Uterus (tissue), 4 donors: ENCODE measurements around the gene OR5AR1. TPM values are rescaled to one million over a fixed set of nuclear protein-coding genes. Genes with fewer than 3 reads are reported as not detected.

Source experiments
- DNase-seq, 2 donors: peaks; one replicate each; pipeline ENCODE4 v3.0.0-alpha.2; 2019 to 2020
- H3K27ac ChIP-seq, 2 donors: fragments of 200-600 bp; sonication (generic); 1 replicate in 1 of 2; 2 replicates in 1 of 2; pipeline ENCODE4 v1.5.1; 2016 to 2018
- H3K27me3 ChIP-seq, 2 donors: fragments of 200-600 bp; sonication (generic); one replicate each; pipeline ENCODE4 v1.5.1; 2018 to 2019; ENCODE audit warnings: control low read depth in 1 of 2
- H3K36me3 ChIP-seq, 2 donors: fragments of 200-600 bp; sonication (generic); one replicate each; pipeline ENCODE4 v1.5.1; 2019; ENCODE audit warnings: control low read depth in 1 of 2
- H3K4me1 ChIP-seq, 2 donors: fragments of 200-600 bp; sonication (generic); one replicate each; pipeline ENCODE4 v1.5.1; 2018 to 2019; ENCODE audit warnings: control low read depth in 1 of 2
- H3K4me3 ChIP-seq, 2 donors: fragments of 200-600 bp; sonication (generic); 1 replicate in 1 of 2; 2 replicates in 1 of 2; pipeline ENCODE4 v1.5.1; 2018 to 2019; ENCODE audit warnings: mild to moderate bottlenecking in 1 of 2
- H3K9me3 ChIP-seq, 2 donors: fragments of 200-600 bp; sonication (generic); one replicate each; pipeline ENCODE4 v1.5.1; 2019; ENCODE audit warnings: control low read depth in 1 of 2
- CTCF ChIP-seq, 4 experiments: fragments of 200-600 bp in 2 of 4; fragments of 450-650 bp in 2 of 4; sonication (generic) in 2 of 4; IDR thresholded peaks; one replicate each; pipeline ENCODE4 v1.5.1; 2016 to 2019; ENCODE audit warnings: antibody characterized with exemption in 4 of 4, mild to moderate bottlenecking in 2 of 4, moderate library complexity in 1 of 4
- POLR2A ChIP-seq, 2 donors: fragments of 450-650 bp; IDR thresholded peaks; one replicate each; pipeline ENCODE4 v1.6.1; 2016; ENCODE audit warnings: antibody characterized with exemption in 2 of 2, mild to moderate bottlenecking in 1 of 2, moderate library complexity in 1 of 2
- intact Hi-C: fragments of 100-400 bp; cut with DNase I; formaldehyde crosslinking; loops from one replicate; pipeline ENCODE4 v1.15.1; 2023; ENCODE audit warnings: low total_unique reads
- small RNA-seq: library from RNA; depleted of rRNA; stranded (forward); fragments of <200 nt; gene quantifications from one replicate; pipeline ENCODE3, GENCODE V24; 2016
- total RNA-seq, 4 donors: library from RNA; depleted of rRNA in 3 of 4; stranded (reverse); fragments of >200 nt in 3 of 4; gene quantifications; one replicate each; pipeline versions ENCODE4 v1.1.0 to v1.2.4, GENCODE V29; 2014 to 2023
- donor health status: DM: yes; HTN: yes; CAD: no.

The OR5AR1 gene
- total RNA-seq, 4 donors from 2014 or later = not detected

- intact Hi-C loops = no loop called here
- Histone ChIP-seq H3K4me1 (no peaks in the 10 kb centered on the region), H3K27me3 (no peaks in the 10 kb centered on the region), H3K27ac (no peak overlapping the region), H3K4me3 (no peak overlapping the region), H3K9me3 (no peaks in the 10 kb centered on the region), H3K36me3 (no peaks in the 10 kb centered on the region)
- no peak for DNase-seq
- no peak for TF ChIP-seq POLR2A (IDR thresholded peaks at IDR 0.05)
- no peak for TF ChIP-seq CTCF (IDR thresholded peaks at IDR 0.05)
These were observed 50.7 kb downstream of the OR5AR1 start for GRCh38 chr11:56714206-56714605.

Small RNA genes lying within 50 kb of the gene (small RNA-seq; reads per million reads assigned to genes)
- gene AP004245.1 = not detected

Other genes starting within 250 kb of the OR5AR1 start
- not detected for gene OR5M3, start 190.3 kb upstream of the OR5AR1 start, total RNA-seq
- gene OR5M8, start 172.3 kb upstream of the OR5AR1 start, total RNA-seq = not detected
- not detected for gene OR5M11, start 120.4 kb upstream of the OR5AR1 start, total RNA-seq
- gene OR5M10, start 86.0 kb upstream of the OR5AR1 start, total RNA-seq = not detected
- gene OR5M1, start 48.8 kb upstream of the OR5AR1 start, total RNA-seq = not detected
- not detected for gene OR5AP2, start 21.2 kb upstream of the OR5AR1 start, total RNA-seq
- not detected for gene OR9G1, start 35.4 kb downstream of the OR5AR1 start, total RNA-seq
- gene OR9G4, start 85.0 kb downstream of the OR5AR1 start, total RNA-seq = not detected